ENCODE results near the gene NUDT1. TPM values are rescaled to one million over a fixed set of nuclear protein-coding genes. Genes with fewer than 3 reads are reported as not detected.

The NUDT1 gene
- total RNA-seq, 1 donor from 2014 or later = 71.2 TPM

- intact Hi-C loops (cut with micrococcal nuclease) = no loop called here
These were observed 54.1 kb downstream of the NUDT1 start for GRCh38 chr7:2295936-2296620.

- intact Hi-C loops (cut with micrococcal nuclease) = no loop called here
These were observed 54.8 kb downstream of the NUDT1 start for GRCh38 chr7:2296832-2297231.

DNA sequence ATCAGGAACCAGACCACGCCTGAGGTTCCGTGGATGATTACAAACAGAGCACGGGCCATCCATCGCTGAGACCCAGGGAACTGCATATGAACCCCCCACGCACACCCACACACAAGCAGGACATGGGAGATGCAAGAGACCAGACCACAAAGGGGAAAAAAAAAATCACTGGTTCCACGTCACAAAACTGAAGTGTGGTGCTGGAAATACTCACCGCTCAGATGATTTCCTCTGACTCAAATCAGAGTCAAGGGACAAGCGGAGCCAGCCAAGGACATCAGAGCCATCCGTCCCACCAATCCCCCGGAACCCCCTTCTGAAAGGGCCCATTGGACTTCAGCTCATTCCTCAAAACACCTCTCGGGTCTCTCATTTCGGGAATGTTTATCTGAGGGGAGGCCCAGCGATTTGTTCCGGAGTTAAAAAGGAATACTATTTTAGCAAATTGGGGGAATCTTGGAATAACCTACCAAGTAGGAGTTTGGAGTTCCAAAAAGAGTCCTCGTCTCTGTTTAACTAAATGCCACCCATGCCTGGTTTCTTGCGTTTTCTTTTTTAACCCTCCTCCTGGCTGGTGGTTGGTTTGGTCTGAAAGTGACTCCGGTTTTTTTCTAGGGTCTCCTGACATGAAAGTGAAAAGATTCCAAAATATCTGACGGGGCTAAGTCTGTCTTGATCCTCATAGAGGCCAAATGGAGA lies 57.3 kb downstream of the NUDT1 start:
- intact Hi-C loops (cut with micrococcal nuclease) = no loop called here

DNA sequence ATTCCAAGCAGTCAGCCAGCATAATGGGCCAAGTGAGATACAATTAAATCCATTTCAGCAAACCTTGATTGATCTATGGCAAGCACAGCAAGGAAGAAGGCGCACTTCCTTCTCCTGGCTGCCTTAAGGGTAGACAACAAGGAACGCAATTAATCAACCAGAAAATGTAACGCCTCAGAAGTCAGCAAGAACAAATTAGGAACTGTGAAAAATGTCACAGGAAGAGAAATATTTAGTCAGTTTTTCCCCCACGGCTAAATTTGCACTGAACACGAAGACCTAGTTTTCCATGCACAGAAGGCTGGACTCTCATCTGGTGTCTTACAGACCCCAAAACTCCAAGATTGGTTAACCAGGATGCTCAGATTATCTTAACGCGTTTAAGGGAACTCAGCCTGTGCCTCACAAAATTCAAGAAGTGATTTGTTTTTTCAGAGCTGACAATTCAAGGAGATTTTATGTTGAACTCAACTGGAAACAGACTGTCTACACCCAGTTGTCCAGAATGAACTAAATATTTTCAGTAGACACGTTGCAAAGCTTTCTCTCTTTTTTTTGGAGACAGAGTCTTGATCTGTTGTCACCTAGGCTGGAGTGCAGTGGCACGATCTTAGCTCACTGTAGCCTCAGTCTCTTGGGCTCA lies 58.0 kb downstream of the NUDT1 start:
- intact Hi-C loops (cut with micrococcal nuclease) = loop anchor here (5.0 kb wide), 1 partner anchor 528 kb away; no protein-coding TSS in a partner anchor

Other genes with a start within 250 kb of the NUDT1 start
- 111 and 112 TPM in 2 replicates for gene MAD1L1, start 9.3 kb upstream of the NUDT1 start, total RNA-seq
- 32.0 and 33.9 TPM in 2 replicates for gene MRM2, start within 50 bp of the NUDT1 start, total RNA-seq
- gene SNX8, start 72.2 kb downstream of the NUDT1 start, total RNA-seq = 34.6 and 35.5 TPM in 2 replicates
- gene EIF3B, start 112.6 kb downstream of the NUDT1 start, total RNA-seq = 172 and 175 TPM in 2 replicates
- gene CHST12, start 161.4 kb downstream of the NUDT1 start, total RNA-seq = 39.9 and 42.7 TPM in 2 replicates
- gene GRIFIN, start 234.2 kb downstream of the NUDT1 start, total RNA-seq = not detected in 2 replicates

All from T-helper 1 cell treated with Interleukin-12 subunit alpha and Interleukin-12 subunit beta and Interleukin-4 antibody, amounts not matched to agents 30 ng/mL and 1 ng/mL, for 36 hours (primary cell).